A549 (cell line): ENCODE measurements around the gene RNF166. TPM values are rescaled to one million over a fixed set of nuclear protein-coding genes. Genes with fewer than 3 reads are reported as not detected.

Experiments used
- ATAC-seq, 2 experiments: fragments of 200-7000 bp in 1 of 2; fragments of >200 bp in 1 of 2; cut with Nextera tagmentation in 1 of 2; cut with Tn5 transposase in 1 of 2; 3 replicates each; pipeline versions ENCODE4 v1.8.0 to v1.9.1; 2018 to 2020; ENCODE audit warnings: mild to moderate bottlenecking in 1 of 2, moderate library complexity in 1 of 2
- CTCF ChIA-PET: fragments of 300-600 bp; sonication (Branson Sonifier 250); formaldehyde crosslinking; extraction: SDS; loops from one replicate; lab custom pipeline; 2021; ENCODE audit warnings: antibody characterized with exemption, inconsistent platforms; lab: Yijun Ruan, JAX
- POLR2A ChIA-PET: fragments of 350-600 bp; formaldehyde crosslinking; extraction: SDS; loops from one replicate; lab custom pipeline; 2021; ENCODE audit warnings: antibody characterized with exemption, inconsistent platforms; lab: Yijun Ruan, JAX
- DNase-seq, 2 experiments: peaks; one replicate each; pipeline versions ENCODE4 v3.0.0 to v3.0.0-alpha.2; 2011 to 2016; ENCODE audit warnings: low read depth in 1 of 2, low spot score in 1 of 2
- FAIRE-seq: peaks from 2 replicates; lab custom pipeline; 2011; peaks lifted over from hg19 to GRCh38; lab: Jason Lieb, UNC
- H3K27ac ChIP-seq, 2 experiments: fragments of >200 bp; sonication (Bioruptor Twin); formaldehyde crosslinking; 3 replicates each; pipeline ENCODE4 v1.5.1; 2016 to 2017
- H3K4me1 ChIP-seq: fragments of >200 bp; sonication (Bioruptor Twin); formaldehyde crosslinking; 3 replicates; pipeline ENCODE4 v1.6.1; 2016
- H3K4me2 ChIP-seq: fragments of >200 bp; sonication (Bioruptor Twin); formaldehyde crosslinking; 3 replicates; pipeline ENCODE4 v1.6.1; 2016
- H3K4me3 ChIP-seq: fragments of >200 bp; sonication (Bioruptor Twin); formaldehyde crosslinking; 3 replicates; pipeline ENCODE4 v1.5.1; 2016
- H3K9me3 ChIP-seq: fragments of >200 bp; sonication (Bioruptor Twin); formaldehyde crosslinking; 3 replicates; pipeline ENCODE4 v1.6.1; 2016
- CBX8 ChIP-seq: fragments of 200-600 bp; sonication (generic); IDR thresholded peaks from 2 replicates; pipeline ENCODE4 v1.6.1; 2016
- CHD2 ChIP-seq: fragments of 150-350 bp; IDR thresholded peaks from 2 replicates; pipeline ENCODE4 v1.6.1; 2014; ENCODE audit warnings: low read length; ENCODE audit not compliant: partially characterized antibody
- EHF ChIP-seq: fragments of 250-450 bp; sonication (Bioruptor Pico); IDR thresholded peaks from 2 replicates; pipeline ENCODE4 v1.5.0; 2020; ENCODE audit warnings: mild to moderate bottlenecking
- EHMT2 ChIP-seq: fragments of 200-600 bp; sonication (generic); IDR thresholded peaks from 2 replicates; pipeline ENCODE4 v1.6.1; 2016; ENCODE audit warnings: antibody characterized with exemption, low read depth, mild to moderate bottlenecking, moderate library complexity
- ESRRA ChIP-seq: fragments of 150-350 bp; IDR thresholded peaks from 2 replicates; pipeline ENCODE4 v1.6.1; 2014; ENCODE audit warnings: mild to moderate bottlenecking, low read length, borderline replicate concordance
- FOSB ChIP-seq: fragments of 250-450 bp; sonication (Bioruptor Pico); IDR thresholded peaks from 2 replicates; pipeline ENCODE4 v1.5.0; 2020; ENCODE audit warnings: mild to moderate bottlenecking, moderate library complexity
- FOXS1 ChIP-seq: fragments of 250-450 bp; sonication (Bioruptor Pico); IDR thresholded peaks from 2 replicates; pipeline ENCODE4 v1.5.0; 2020; ENCODE audit warnings: mild to moderate bottlenecking, moderate library complexity
- GATA3 ChIP-seq: IDR thresholded peaks from 2 replicates; pipeline ENCODE4 v1.6.1; 2012; ENCODE audit warnings: borderline replicate concordance
- HOXB13 ChIP-seq: fragments of 250-450 bp; sonication (Bioruptor Pico); IDR thresholded peaks from 2 replicates; pipeline ENCODE4 v1.5.0; 2020; ENCODE audit warnings: low read depth, mild to moderate bottlenecking, moderate library complexity
- KDM5A ChIP-seq: fragments of 200-600 bp; sonication (generic); IDR thresholded peaks from 2 replicates; pipeline ENCODE4 v1.6.1; 2016; ENCODE audit warnings: antibody characterized with exemption, mild to moderate bottlenecking
- MAFK ChIP-seq: fragments of 450-650 bp; IDR thresholded peaks from 2 replicates; pipeline ENCODE4 v1.6.1; 2014; ENCODE audit not compliant: partially characterized antibody
- MAZ ChIP-seq: fragments of 150-350 bp; IDR thresholded peaks from 2 replicates; pipeline ENCODE4 v1.6.1; 2014; ENCODE audit warnings: antibody characterized with exemption, low read depth, low read length, borderline replicate concordance
- MYC ChIP-seq: IDR thresholded peaks from 2 replicates; pipeline ENCODE4 v1.6.1; 2012; ENCODE audit warnings: mild to moderate bottlenecking, inconsistent platforms, low read length, improper control_type of control experiment, borderline replicate concordance
- PHF8 ChIP-seq: fragments of 200-600 bp; sonication (generic); IDR thresholded peaks from 2 replicates; pipeline ENCODE4 v1.6.1; 2016; ENCODE audit warnings: low read depth, mild to moderate bottlenecking, antibody characterized with exemption, moderate library complexity, borderline replicate concordance
- RAD21 ChIP-seq, 2 experiments: fragments of >200 bp in 1 of 2; sonication (Bioruptor Twin) in 1 of 2; formaldehyde crosslinking in 1 of 2; IDR thresholded peaks in 1 of 2; conservative IDR thresholded peaks in 1 of 2; 2 replicates in 1 of 2; 3 replicates in 1 of 2; pipeline ENCODE4 v1.6.1; 2012 to 2018; ENCODE audit warnings: inconsistent platforms in 1 of 2
- RNF2 ChIP-seq: fragments of 200-600 bp; sonication (generic); IDR thresholded peaks from 2 replicates; pipeline ENCODE4 v1.6.1; 2016; ENCODE audit warnings: low read depth, mild to moderate bottlenecking, antibody characterized with exemption, moderate library complexity, borderline replicate concordance
- SMC3 ChIP-seq: fragments of >200 bp; sonication (Bioruptor Twin); formaldehyde crosslinking; IDR thresholded peaks from 3 replicates; pipeline ENCODE4 v1.6.1; 2018; ENCODE audit warnings: inconsistent platforms
- TFCP2L1 ChIP-seq: fragments of 250-450 bp; sonication (Bioruptor Pico); IDR thresholded peaks from 2 replicates; pipeline ENCODE4 v1.5.0; 2021; ENCODE audit warnings: mild to moderate bottlenecking
- ZFP36 ChIP-seq: fragments of 450-650 bp; IDR thresholded peaks from 2 replicates; pipeline ENCODE4 v1.6.1; 2014; ENCODE audit warnings: borderline replicate concordance; ENCODE audit not compliant: partially characterized antibody
- ZSCAN20 ChIP-seq: fragments of 250-450 bp; sonication (Bioruptor Pico); IDR thresholded peaks from 2 replicates; pipeline ENCODE4 v1.8.0; 2022; ENCODE audit warnings: mild to moderate bottlenecking, moderate library complexity
- WGBS: methylation state at CpG from one replicate; pipeline ENCODE4 v1.1.6; 2017; ENCODE audit errors: missing lambda C conversion rate; 5-methylcytosine and 5-hydroxymethylcytosine counted together
- polyA plus RNA-seq, 4 experiments: library from polyadenylated mRNA; depleted of rRNA in 3 of 4; stranded (reverse); fragments of >200 nt; fragmentation: RNase III in 1 of 4; extraction: RNeasy Plus Mini Kit Qiagen cat#74134 plus additional on column Dnase treatment in 1 of 4; gene quantifications; 2 replicates in 3 of 4; 3 replicates in 1 of 4; pipeline ENCODE4 v1.2.3, GENCODE V29; 2011 to 2017
- TF ChIP-seq, protein P1 (sequence below): fragments of 450-650 bp; IDR thresholded peaks from 2 replicates; pipeline ENCODE4 v1.6.1; 2014; ENCODE audit warnings: antibody characterized with exemption
- TF ChIP-seq, protein P2 (sequence below): IDR thresholded peaks from 2 replicates; pipeline ENCODE4 v1.6.1; 2012
- TF ChIP-seq, protein P3 (sequence below): IDR thresholded peaks from 2 replicates; pipeline ENCODE4 v1.6.1; 2012
- TF ChIP-seq, protein P4 (sequence below): fragments of 200-600 bp; sonication (generic); IDR thresholded peaks from 2 replicates; pipeline ENCODE4 v1.6.1; 2016; ENCODE audit warnings: antibody characterized with exemption, mild to moderate bottlenecking, moderate library complexity
- TF ChIP-seq, protein P5 (sequence below): IDR thresholded peaks from 2 replicates; pipeline ENCODE4 v1.6.1; 2012; ENCODE audit warnings: low read depth, borderline replicate concordance

The RNF166 gene
- polyA plus RNA-seq, 2 of the 4 experiments (the other 2 are of a cell fraction): 9.4 to 11.6 TPM

DNA sequence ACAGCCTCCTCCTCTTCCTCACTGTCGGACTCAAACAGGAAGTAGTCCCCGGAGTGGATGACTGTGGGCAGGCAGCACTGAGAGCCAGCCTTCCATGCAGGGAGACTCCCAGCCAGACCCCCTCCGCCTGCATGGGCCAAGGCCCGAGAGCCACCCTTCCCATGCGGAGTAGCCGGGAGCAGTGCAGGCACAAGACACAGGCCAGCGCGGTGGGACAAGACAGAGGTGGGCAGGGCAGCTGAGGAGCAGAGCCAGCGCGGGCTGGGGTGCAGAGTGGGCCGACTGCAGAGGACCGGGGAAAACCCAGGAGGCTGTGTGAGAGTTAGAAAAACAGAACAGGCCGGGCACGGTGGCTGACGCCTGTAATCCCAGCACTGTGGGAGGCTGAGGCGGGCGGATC lies 17.7 kb upstream of the RNF166 start:
- no peaks in the 10 kb centered on the region for H3K4me1 ChIP-seq
- H3K9me3 ChIP-seq: no peaks in the 10 kb centered on the region
- no peak overlapping the region for H3K27ac ChIP-seq
- ChIA-PET CTCF (interaction anchor here (1.0 to 9.1 kb wide), 5 partner anchors 12 to 39 kb away, joined by 3 to 105 read pairs (median 4); no protein-coding TSS in a partner anchor), POLR2A (no interaction called here)
- TF ChIP-seq FOSB (no peak), EHMT2 (no peak), HOXB13 (no peak), GATA3 (no peak), FOXS1 (CRISPR knock-in tag) (no peak), ZSCAN20 (CRISPR knock-in tag) (no peak), CHD2 (no peak), CBX8 (no peak)
- TF ChIP-seq, protein P1, sequence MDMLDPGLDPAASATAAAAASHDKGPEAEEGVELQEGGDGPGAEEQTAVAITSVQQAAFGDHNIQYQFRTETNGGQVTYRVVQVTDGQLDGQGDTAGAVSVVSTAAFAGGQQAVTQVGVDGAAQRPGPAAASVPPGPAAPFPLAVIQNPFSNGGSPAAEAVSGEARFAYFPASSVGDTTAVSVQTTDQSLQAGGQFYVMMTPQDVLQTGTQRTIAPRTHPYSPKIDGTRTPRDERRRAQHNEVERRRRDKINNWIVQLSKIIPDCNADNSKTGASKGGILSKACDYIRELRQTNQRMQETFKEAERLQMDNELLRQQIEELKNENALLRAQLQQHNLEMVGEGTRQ: no peak
- TF ChIP-seq, protein P2, sequence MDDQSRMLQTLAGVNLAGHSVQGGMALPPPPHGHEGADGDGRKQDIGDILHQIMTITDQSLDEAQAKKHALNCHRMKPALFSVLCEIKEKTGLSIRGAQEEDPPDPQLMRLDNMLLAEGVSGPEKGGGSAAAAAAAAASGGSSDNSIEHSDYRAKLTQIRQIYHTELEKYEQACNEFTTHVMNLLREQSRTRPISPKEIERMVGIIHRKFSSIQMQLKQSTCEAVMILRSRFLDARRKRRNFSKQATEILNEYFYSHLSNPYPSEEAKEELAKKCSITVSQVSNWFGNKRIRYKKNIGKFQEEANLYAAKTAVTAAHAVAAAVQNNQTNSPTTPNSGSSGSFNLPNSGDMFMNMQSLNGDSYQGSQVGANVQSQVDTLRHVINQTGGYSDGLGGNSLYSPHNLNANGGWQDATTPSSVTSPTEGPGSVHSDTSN: no peak
- H3K4me3 ChIP-seq: no peak overlapping the region
- DNase-seq: no peak
- no peak for FAIRE-seq
- H3K4me2 ChIP-seq: no peak overlapping the region
- no peak for ATAC-seq
- 97% methylated on average over 13 of the region's 17 CpGs for WGBS

DNA sequence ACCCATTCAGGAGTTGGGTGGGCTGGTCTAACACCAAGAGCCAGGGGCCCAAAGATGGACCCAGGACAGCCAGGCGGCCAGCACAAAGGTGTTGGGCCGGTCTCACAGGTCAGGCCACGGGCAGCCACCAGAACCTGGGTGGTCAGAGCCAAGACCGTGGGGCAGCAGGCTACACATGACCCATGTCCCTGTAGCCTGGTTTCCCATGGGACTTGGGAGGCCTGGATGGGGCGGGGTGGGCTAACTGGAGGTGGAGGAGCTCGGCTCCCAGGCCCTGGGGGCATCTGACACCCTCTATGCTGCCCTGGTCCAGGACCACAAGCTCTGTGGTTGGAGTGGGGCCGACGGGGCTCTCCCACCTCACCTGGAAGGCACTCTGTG lies 17.3 kb upstream of the RNF166 start:
- CTCF ChIA-PET: interaction anchor here (1.0 to 9.1 kb wide), 7 partner anchors 9 to 38 kb away, joined by 3 to 105 read pairs (median 4); no protein-coding TSS in a partner anchor
- Histone ChIP-seq H3K27ac (no peak overlapping the region), H3K4me1 (no peaks in the 10 kb centered on the region), H3K4me2 (no peak overlapping the region), H3K4me3 (no peak overlapping the region), H3K9me3 (no peaks in the 10 kb centered on the region)
- no peak for DNase-seq
- POLR2A ChIA-PET: no interaction called here
- FAIRE-seq: no peak
- TF ChIP-seq RNF2 (no peak), MYC (no peak), KDM5A (no peak), PHF8 (no peak), EHF (CRISPR knock-in tag) (no peak), ZFP36 (no peak), RAD21 (conservative IDR thresholded peaks at IDR 0.05 in 1 of 2, IDR thresholded peaks at IDR 0.05 in 1 of 2) (no peak), CHD2 (no peak), SMC3 (no peak), CBX8 (no peak), MAFK (no peak), ESRRA (no peak), MAZ (no peak), TFCP2L1 (CRISPR knock-in tag) (no peak)
- TF ChIP-seq, protein P3, sequence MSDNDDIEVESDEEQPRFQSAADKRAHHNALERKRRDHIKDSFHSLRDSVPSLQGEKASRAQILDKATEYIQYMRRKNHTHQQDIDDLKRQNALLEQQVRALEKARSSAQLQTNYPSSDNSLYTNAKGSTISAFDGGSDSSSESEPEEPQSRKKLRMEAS: no peak
- TF ChIP-seq, protein P4, sequence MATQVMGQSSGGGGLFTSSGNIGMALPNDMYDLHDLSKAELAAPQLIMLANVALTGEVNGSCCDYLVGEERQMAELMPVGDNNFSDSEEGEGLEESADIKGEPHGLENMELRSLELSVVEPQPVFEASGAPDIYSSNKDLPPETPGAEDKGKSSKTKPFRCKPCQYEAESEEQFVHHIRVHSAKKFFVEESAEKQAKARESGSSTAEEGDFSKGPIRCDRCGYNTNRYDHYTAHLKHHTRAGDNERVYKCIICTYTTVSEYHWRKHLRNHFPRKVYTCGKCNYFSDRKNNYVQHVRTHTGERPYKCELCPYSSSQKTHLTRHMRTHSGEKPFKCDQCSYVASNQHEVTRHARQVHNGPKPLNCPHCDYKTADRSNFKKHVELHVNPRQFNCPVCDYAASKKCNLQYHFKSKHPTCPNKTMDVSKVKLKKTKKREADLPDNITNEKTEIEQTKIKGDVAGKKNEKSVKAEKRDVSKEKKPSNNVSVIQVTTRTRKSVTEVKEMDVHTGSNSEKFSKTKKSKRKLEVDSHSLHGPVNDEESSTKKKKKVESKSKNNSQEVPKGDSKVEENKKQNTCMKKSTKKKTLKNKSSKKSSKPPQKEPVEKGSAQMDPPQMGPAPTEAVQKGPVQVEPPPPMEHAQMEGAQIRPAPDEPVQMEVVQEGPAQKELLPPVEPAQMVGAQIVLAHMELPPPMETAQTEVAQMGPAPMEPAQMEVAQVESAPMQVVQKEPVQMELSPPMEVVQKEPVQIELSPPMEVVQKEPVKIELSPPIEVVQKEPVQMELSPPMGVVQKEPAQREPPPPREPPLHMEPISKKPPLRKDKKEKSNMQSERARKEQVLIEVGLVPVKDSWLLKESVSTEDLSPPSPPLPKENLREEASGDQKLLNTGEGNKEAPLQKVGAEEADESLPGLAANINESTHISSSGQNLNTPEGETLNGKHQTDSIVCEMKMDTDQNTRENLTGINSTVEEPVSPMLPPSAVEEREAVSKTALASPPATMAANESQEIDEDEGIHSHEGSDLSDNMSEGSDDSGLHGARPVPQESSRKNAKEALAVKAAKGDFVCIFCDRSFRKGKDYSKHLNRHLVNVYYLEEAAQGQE: no peak
- TF ChIP-seq, protein P5, sequence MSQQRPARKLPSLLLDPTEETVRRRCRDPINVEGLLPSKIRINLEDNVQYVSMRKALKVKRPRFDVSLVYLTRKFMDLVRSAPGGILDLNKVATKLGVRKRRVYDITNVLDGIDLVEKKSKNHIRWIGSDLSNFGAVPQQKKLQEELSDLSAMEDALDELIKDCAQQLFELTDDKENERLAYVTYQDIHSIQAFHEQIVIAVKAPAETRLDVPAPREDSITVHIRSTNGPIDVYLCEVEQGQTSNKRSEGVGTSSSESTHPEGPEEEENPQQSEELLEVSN: no peak
- WGBS: 81% methylated on average over 5 of the region's 8 CpGs
- ATAC-seq: no peak
